Neuronal stem cell (in vitro differentiated cells): ENCODE measurements around the gene SHISA6.

Source experiments
- DNase-seq: peaks from one replicate; pipeline ENCODE4 v3.0.0-alpha.2; 2013; ENCODE audit warnings: low spot score
- H2AFZ ChIP-seq: one replicate; pipeline ENCODE4 v1.6.1; 2013; ENCODE audit warnings: mild to moderate bottlenecking, low read length, inconsistent platforms
- H2AK5ac ChIP-seq: 2 replicates; pipeline ENCODE4 v1.6.1; 2013; ENCODE audit warnings: low read depth, mild to moderate bottlenecking, inconsistent platforms, low read length, moderate library complexity, mixed read lengths
- H2BK120ac ChIP-seq: 2 replicates; pipeline ENCODE4 v1.6.1; 2013; ENCODE audit warnings: low read depth, mild to moderate bottlenecking, inconsistent platforms, low read length, moderate library complexity, mixed read lengths
- H2BK12ac ChIP-seq: one replicate; pipeline ENCODE4 v1.6.1; 2013; ENCODE audit warnings: low read length, inconsistent platforms
- H2BK15ac ChIP-seq: 2 replicates; pipeline ENCODE4 v1.6.1; 2013; ENCODE audit warnings: mild to moderate bottlenecking, low read length, inconsistent platforms, mixed read lengths
- H2BK5ac ChIP-seq: one replicate; pipeline ENCODE4 v1.6.1; 2013; ENCODE audit warnings: inconsistent platforms, mild to moderate bottlenecking, low read length, moderate library complexity
- H3K14ac ChIP-seq: one replicate; pipeline ENCODE4 v1.6.1; 2013; ENCODE audit warnings: low read length, inconsistent platforms
- H3K18ac ChIP-seq: 2 replicates; pipeline ENCODE4 v1.6.1; 2013; ENCODE audit warnings: low read length, inconsistent platforms
- H3K23ac ChIP-seq: 2 replicates; pipeline ENCODE4 v1.6.1; 2013; ENCODE audit warnings: low read depth, mild to moderate bottlenecking, mixed read lengths, low read length, inconsistent platforms; ENCODE audit not compliant: poor library complexity
- H3K27ac ChIP-seq: replicated peaks from 3 replicates; pipeline ENCODE4 v1.5.1; 2013; ENCODE audit warnings: low read length, inconsistent platforms
- H3K27me3 ChIP-seq, 3 experiments: 2 replicates each; pipeline ENCODE4 v1.6.1; 2013; ENCODE audit warnings: low read length in 3 of 3, mild to moderate bottlenecking in 2 of 3, inconsistent platforms in 1 of 3, low read depth in 1 of 3, mixed read lengths in 1 of 3, moderate library complexity in 1 of 3; ENCODE audit not compliant: control insufficient read depth in 3 of 3, insufficient read depth in 3 of 3
- H3K36me3 ChIP-seq, 2 donors: replicated peaks in 1 of 2; 2 replicates each; pipeline ENCODE4 v1.6.1; 2013; ENCODE audit warnings: low read length in 2 of 2; ENCODE audit not compliant: control insufficient read depth in 2 of 2, insufficient read depth in 2 of 2
- H3K4ac ChIP-seq: 2 replicates; pipeline ENCODE4 v1.6.1; 2013; ENCODE audit warnings: inconsistent platforms, mild to moderate bottlenecking, low read length, moderate library complexity
- H3K4me1 ChIP-seq, 2 donors: 1 replicate in 1 of 2; 2 replicates in 1 of 2; pipeline ENCODE4 v1.6.1; 2013; ENCODE audit warnings: low read length in 2 of 2, low read depth in 1 of 2; ENCODE audit not compliant: control insufficient read depth in 2 of 2, insufficient read depth in 1 of 2
- H3K4me2 ChIP-seq: one replicate; pipeline ENCODE4 v1.6.1; 2013; ENCODE audit warnings: mild to moderate bottlenecking, low read length, inconsistent platforms; ENCODE audit not compliant: insufficient read depth, poor library complexity, severe bottlenecking
- H3K4me3 ChIP-seq, 2 donors: 2 replicates each; pipeline ENCODE4 v1.5.1; 2013; ENCODE audit warnings: low read length in 2 of 2, mild to moderate bottlenecking in 2 of 2, inconsistent platforms in 1 of 2, moderate library complexity in 1 of 2
- H3K79me1 ChIP-seq: one replicate; pipeline ENCODE4 v1.6.1; 2013; ENCODE audit warnings: low read depth, mild to moderate bottlenecking, inconsistent platforms, low read length, moderate library complexity
- H3K9ac ChIP-seq: one replicate; pipeline ENCODE4 v1.6.1; 2013; ENCODE audit warnings: mild to moderate bottlenecking, low read depth, low read length, inconsistent platforms; ENCODE audit not compliant: poor library complexity
- H3K9me3 ChIP-seq, 2 donors: replicated peaks in 1 of 2; 2 replicates each; pipeline versions ENCODE3 to v1.6.1; 2013; ENCODE audit warnings: low read length in 2 of 2, mild to moderate bottlenecking in 2 of 2, inconsistent platforms in 1 of 2, low read depth in 1 of 2, mixed read lengths in 1 of 2, moderate library complexity in 1 of 2; ENCODE audit not compliant: control insufficient read depth in 2 of 2, insufficient read depth in 1 of 2
- H4K8ac ChIP-seq: one replicate; pipeline ENCODE4 v1.6.1; 2013; ENCODE audit warnings: low read depth, mild to moderate bottlenecking, inconsistent platforms, low read length, moderate library complexity
- H4K91ac ChIP-seq: one replicate; pipeline ENCODE4 v1.6.1; 2013; ENCODE audit warnings: low read length, low read depth, mild to moderate bottlenecking, inconsistent platforms; ENCODE audit not compliant: poor library complexity
- WGBS, 2 donors: extraction: QIAGEN DNeasy Blood & Tissue Kit; methylation state at CpG; one replicate each; pipeline ENCODE4 v1.1.7; 2013; ENCODE audit warnings: missing lambda C conversion rate in 2 of 2, mixed read lengths in 1 of 2; ENCODE audit not compliant: insufficient read length in 2 of 2, insufficient replicate concordance in 1 of 2; ENCODE audit errors: extremely low coverage in 2 of 2; 5-methylcytosine and 5-hydroxymethylcytosine counted together

The SHISA6 gene

DNA sequence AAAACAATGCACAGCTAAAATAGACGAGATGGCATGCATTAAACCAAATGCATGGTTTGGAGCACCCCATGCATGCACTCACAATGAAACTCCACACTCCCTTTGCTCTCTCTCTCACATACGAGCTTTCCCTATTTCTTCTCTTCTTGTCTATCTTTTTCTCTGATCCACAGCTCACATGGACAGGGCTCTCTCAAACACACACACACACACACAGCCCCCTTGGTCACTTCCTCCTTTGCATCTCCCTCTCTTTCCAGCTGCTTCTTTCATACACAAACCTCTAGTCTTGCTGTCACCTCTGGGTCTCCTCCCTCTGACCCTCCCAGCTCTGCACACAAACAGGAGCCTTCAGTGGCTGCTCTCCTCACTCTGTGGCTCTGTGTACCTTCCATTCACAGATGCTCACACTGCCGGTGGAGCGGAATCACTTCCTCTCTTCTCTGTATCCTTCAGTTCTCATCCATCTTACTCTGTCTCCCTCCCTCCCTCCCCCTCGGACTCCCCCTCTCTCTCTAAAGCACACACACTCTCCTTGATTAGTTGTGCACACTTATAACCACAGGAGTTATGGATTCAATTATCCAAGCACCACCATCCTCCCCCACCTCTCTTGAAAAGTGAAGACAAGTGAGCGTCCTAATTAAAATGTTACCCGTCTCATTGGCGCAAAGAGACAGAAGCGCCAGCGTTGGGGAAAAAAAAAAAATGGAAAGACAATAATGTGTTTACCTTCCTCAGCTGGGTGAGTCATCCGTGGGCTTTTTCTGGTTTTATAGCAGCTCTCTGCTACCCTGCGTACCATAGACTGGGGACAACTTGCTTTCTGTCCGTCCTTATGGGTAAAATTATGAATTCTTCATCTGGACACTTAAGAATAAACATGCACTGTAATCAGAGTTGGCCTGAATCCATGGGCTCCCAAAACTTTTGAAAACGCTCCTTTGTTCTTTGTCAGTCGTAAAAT is 90.8 kb downstream of the SHISA6 start:
- WGBS, 2 donors: no CpG with 5 or more reads among the region's 15 CpGs

DNA sequence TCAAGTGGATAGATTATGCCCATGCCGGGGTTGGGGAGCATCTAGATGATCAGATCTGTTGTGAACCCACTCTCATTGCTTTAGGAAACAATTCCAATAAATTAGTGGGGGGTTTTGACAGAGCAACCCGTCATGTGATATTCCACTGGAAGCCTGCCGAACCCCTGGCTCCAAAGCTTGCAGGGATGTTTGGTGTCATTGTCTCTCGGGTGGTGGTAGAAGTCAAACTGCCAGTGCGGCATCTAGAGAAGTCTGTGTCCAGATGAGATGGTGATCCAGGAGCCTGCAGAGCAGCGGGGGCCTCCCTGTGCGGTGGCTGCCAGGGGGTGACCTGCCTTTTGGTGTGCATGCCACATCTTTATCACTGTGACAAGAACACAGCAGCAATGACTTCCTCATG is 91.7 kb downstream of the SHISA6 start:
- no peaks in the 10 kb centered on the region for H3K9me3 ChIP-seq
- H3K14ac ChIP-seq: no peak overlapping the region
- no peak overlapping the region for H2AK5ac ChIP-seq
- no peak overlapping the region for H3K23ac ChIP-seq
- no peak overlapping the region for H3K9ac ChIP-seq
- H2BK5ac ChIP-seq: peak overlapping the region; percentile 49
- H3K4me1 ChIP-seq: peaks cover 0 to 14% of the 10 kb centered on the region in 2 donors
- H3K4me2 ChIP-seq: no peak overlapping the region
- H4K91ac ChIP-seq: no peak overlapping the region
- H3K27ac ChIP-seq: no peak overlapping the region
- no peak overlapping the region for H3K4me3 ChIP-seq
- WGBS, 2 donors: no CpG with 5 or more reads among the region's 7 CpGs
- H3K4ac ChIP-seq: no peak overlapping the region
- DNase-seq: no peak
- H2BK120ac ChIP-seq: no peak overlapping the region
- H2BK15ac ChIP-seq: no peak overlapping the region
- no peaks in the 10 kb centered on the region for H3K36me3 ChIP-seq
- H3K18ac ChIP-seq: peak overlapping the region; percentile 82
- no peak overlapping the region for H2AFZ ChIP-seq
- H3K27me3 ChIP-seq: no peaks in the 10 kb centered on the region
- no peak overlapping the region for H4K8ac ChIP-seq
- no peaks in the 10 kb centered on the region for H3K79me1 ChIP-seq
- H2BK12ac ChIP-seq: no peak overlapping the region

More for the DNA sequence above, 90.8 kb downstream of the SHISA6 start:
- Histone ChIP-seq H2BK120ac (no peak overlapping the region), H3K4me1 (peaks cover 0 to 14% of the 10 kb centered on the region in 2 donors), H3K18ac (no peak overlapping the region), H3K4ac (no peak overlapping the region), H4K91ac (no peak overlapping the region), H4K8ac (no peak overlapping the region), H3K4me2 (no peak overlapping the region), H3K36me3 (no peaks in the 10 kb centered on the region), H3K9ac (no peak overlapping the region), H2AK5ac (no peak overlapping the region), H2BK15ac (no peak overlapping the region), H3K4me3 (no peak overlapping the region), H3K79me1 (no peaks in the 10 kb centered on the region), H3K27me3 (no peaks in the 10 kb centered on the region), H2BK5ac (no peak overlapping the region), H3K23ac (no peak overlapping the region), H2AFZ (no peak overlapping the region), H2BK12ac (no peak overlapping the region), H3K9me3 (no peaks in the 10 kb centered on the region), H3K14ac (no peak overlapping the region), H3K27ac (no peak overlapping the region)
- no peak for DNase-seq

DNA sequence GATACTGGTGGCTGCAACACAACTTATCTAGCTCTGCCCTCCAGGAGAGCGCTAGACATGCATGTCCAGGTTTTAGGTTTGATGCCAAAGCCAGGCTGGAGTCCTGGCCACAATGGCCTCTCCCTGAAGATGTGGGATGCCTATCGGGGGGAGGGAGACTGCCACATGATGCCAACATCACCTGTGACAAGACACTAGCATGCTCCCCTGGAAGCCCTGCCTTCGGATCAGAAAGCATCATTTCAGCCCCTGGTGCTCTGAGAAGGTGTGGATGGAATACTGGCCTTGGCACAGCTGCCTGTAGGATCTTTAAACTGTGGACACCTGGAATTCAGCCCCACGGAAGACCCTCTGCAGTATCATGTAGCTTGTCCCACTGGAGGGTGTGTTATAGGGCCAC is 93.5 kb downstream of the SHISA6 start:
- peak overlapping the region; percentile 34 for H2AK5ac ChIP-seq
- H2AFZ ChIP-seq: no peak overlapping the region
- no peaks in the 10 kb centered on the region for H3K27me3 ChIP-seq
- H3K4me1 ChIP-seq: peaks cover 0 to 14% of the 10 kb centered on the region in 2 donors
- H3K9ac ChIP-seq: peak overlapping the region; percentile 1
- no peak overlapping the region for H2BK15ac ChIP-seq
- peak overlapping the region; percentile 66 for H3K23ac ChIP-seq
- no peak for DNase-seq
- H3K27ac ChIP-seq: no peak overlapping the region
- no peaks in the 10 kb centered on the region for H3K36me3 ChIP-seq
- no peak overlapping the region for H4K91ac ChIP-seq
- no peak overlapping the region for H2BK120ac ChIP-seq
- H3K4me2 ChIP-seq: no peak overlapping the region
- no peak overlapping the region for H4K8ac ChIP-seq
- no peak overlapping the region for H3K4ac ChIP-seq
- no peak overlapping the region for H3K14ac ChIP-seq
- H3K79me1 ChIP-seq: no peaks in the 10 kb centered on the region
- no CpG with 5 or more reads among the region's 4 CpGs for WGBS, 2 donors
- H2BK5ac ChIP-seq: no peak overlapping the region
- H3K18ac ChIP-seq: no peak overlapping the region
- no peaks in the 10 kb centered on the region for H3K9me3 ChIP-seq
- no peak overlapping the region for H3K4me3 ChIP-seq
- H2BK12ac ChIP-seq: no peak overlapping the region

DNA sequence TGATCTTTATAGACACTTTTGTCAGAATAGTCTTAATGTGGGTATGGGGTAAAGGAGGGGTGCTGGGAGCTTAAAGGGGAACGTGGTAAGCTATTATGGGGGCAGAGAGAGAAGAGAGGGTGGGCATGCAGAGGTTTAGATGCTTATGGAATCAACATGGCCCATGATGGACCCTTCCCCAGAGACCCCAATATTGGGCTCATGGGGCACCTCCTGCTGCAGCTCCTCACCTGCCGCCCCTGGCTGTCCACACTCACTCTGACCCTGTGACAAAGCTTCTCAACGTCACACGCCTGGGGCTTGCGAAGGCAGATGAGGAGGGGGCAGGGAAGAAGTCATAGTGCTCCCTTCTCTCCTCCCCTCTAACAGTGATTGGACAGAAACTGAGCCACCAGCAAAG is 95.3 kb downstream of the SHISA6 start:
- no peak overlapping the region for H2BK12ac ChIP-seq
- H3K27ac ChIP-seq: no peak overlapping the region
- H3K79me1 ChIP-seq: no peaks in the 10 kb centered on the region
- no peak overlapping the region for H3K9ac ChIP-seq
- no peaks in the 10 kb centered on the region for H3K27me3 ChIP-seq
- H3K36me3 ChIP-seq: no peaks in the 10 kb centered on the region
- H2BK15ac ChIP-seq: no peak overlapping the region
- no peak overlapping the region for H2AFZ ChIP-seq
- no peak overlapping the region for H3K4me2 ChIP-seq
- no peak overlapping the region for H3K14ac ChIP-seq
- no peak overlapping the region for H3K18ac ChIP-seq
- no peak overlapping the region for H3K4me3 ChIP-seq
- H2AK5ac ChIP-seq: no peak overlapping the region
- no peak overlapping the region for H2BK120ac ChIP-seq
- no peak overlapping the region for H4K8ac ChIP-seq
- no peak overlapping the region for H2BK5ac ChIP-seq
- peak overlapping the region; percentile 57 for H3K23ac ChIP-seq
- H4K91ac ChIP-seq: no peak overlapping the region
- no CpG with 5 or more reads among the region's 5 CpGs for WGBS, 2 donors
- DNase-seq: no peak
- no peak overlapping the region for H3K4ac ChIP-seq
- H3K9me3 ChIP-seq: no peaks in the 10 kb centered on the region
- H3K4me1 ChIP-seq: peaks cover 0 to 11% of the 10 kb centered on the region in 2 donors
